Hepatocyte (in vitro differentiated cells): Measurements from ENCODE around the gene ZNF521.

Experiments used
- EZH2 ChIP-seq: fragments of 200-600 bp; sonication (generic); IDR thresholded peaks from 2 replicates; pipeline ENCODE4 v1.6.1; 2016; ENCODE audit warnings: antibody characterized with exemption, mild to moderate bottlenecking, borderline replicate concordance
- TF ChIP-seq, protein P1 (sequence below): fragments of 200-600 bp; sonication (generic); IDR thresholded peaks from 2 replicates; pipeline ENCODE4 v1.5.1; 2016; ENCODE audit warnings: antibody characterized with exemption, mild to moderate bottlenecking; ENCODE audit not compliant: poor library complexity

- TF ChIP-seq, protein P1, sequence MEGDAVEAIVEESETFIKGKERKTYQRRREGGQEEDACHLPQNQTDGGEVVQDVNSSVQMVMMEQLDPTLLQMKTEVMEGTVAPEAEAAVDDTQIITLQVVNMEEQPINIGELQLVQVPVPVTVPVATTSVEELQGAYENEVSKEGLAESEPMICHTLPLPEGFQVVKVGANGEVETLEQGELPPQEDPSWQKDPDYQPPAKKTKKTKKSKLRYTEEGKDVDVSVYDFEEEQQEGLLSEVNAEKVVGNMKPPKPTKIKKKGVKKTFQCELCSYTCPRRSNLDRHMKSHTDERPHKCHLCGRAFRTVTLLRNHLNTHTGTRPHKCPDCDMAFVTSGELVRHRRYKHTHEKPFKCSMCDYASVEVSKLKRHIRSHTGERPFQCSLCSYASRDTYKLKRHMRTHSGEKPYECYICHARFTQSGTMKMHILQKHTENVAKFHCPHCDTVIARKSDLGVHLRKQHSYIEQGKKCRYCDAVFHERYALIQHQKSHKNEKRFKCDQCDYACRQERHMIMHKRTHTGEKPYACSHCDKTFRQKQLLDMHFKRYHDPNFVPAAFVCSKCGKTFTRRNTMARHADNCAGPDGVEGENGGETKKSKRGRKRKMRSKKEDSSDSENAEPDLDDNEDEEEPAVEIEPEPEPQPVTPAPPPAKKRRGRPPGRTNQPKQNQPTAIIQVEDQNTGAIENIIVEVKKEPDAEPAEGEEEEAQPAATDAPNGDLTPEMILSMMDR: no peak
- no peak for TF ChIP-seq EZH2
Measured at GRCh38 chr18:25192065-25192464, 159.9 kb downstream of the ZNF521 start.
